CD14-positive monocyte (primary cell): Measurements from ENCODE around the gene CSN2. TPM values are rescaled to one million over a fixed set of nuclear protein-coding genes. Genes with fewer than 3 reads are reported as not detected.

Experiments
- DNase-seq, 3 donors: peaks; one replicate each; pipeline ENCODE4 v3.0.0-alpha.2; 2011 to 2022
- H2AFZ ChIP-seq: 2 replicates; pipeline ENCODE4 v1.6.0; 2012; ENCODE audit warnings: mild to moderate bottlenecking, low read depth, low read length, inconsistent platforms; ENCODE audit not compliant: insufficient read depth, poor library complexity, severe bottlenecking
- H3K27ac ChIP-seq, 2 donors: 1 replicate in 1 of 2; 2 replicates in 1 of 2; pipeline ENCODE4 v1.5.1; 2012 to 2013; ENCODE audit warnings: low read length in 2 of 2, control low read depth in 1 of 2, inconsistent platforms in 1 of 2, low read depth in 1 of 2, mild to moderate bottlenecking in 1 of 2
- H3K27me3 ChIP-seq, 2 donors: one replicate each; pipeline versions ENCODE4 v1.6.0 to v1.6.1; 2011 to 2013; ENCODE audit warnings: low read length in 2 of 2; ENCODE audit not compliant: control insufficient read depth in 2 of 2, insufficient read depth in 2 of 2
- H3K36me3 ChIP-seq, 2 donors: replicated peaks in 1 of 2; 1 replicate in 1 of 2; 2 replicates in 1 of 2; pipeline versions ENCODE4 v1.5.1 to v1.6.1; 2012 to 2013; ENCODE audit warnings: low read length in 2 of 2, control low read depth in 1 of 2, inconsistent platforms in 1 of 2, mild to moderate bottlenecking in 1 of 2; ENCODE audit not compliant: insufficient read depth in 2 of 2, control insufficient read depth in 1 of 2
- H3K4me1 ChIP-seq, 2 donors: 1 replicate in 1 of 2; 2 replicates in 1 of 2; pipeline versions ENCODE4 v1.5.1 to v1.6.1; 2012 to 2013; ENCODE audit warnings: low read length in 2 of 2, control low read depth in 1 of 2, inconsistent platforms in 1 of 2, mild to moderate bottlenecking in 1 of 2, moderate library complexity in 1 of 2; ENCODE audit not compliant: insufficient read depth in 2 of 2, control insufficient read depth in 1 of 2
- H3K4me2 ChIP-seq: replicated peaks from 2 replicates; pipeline ENCODE3; 2012; ENCODE audit warnings: low read length, moderate library complexity, mild to moderate bottlenecking; ENCODE audit not compliant: poor library complexity, severe bottlenecking; ENCODE audit errors: extremely low read depth
- H3K4me3 ChIP-seq, 3 experiments: fragments of 200-600 bp in 1 of 3; sonication (generic) in 1 of 3; replicated peaks in 1 of 3; 1 replicate in 2 of 3; 2 replicates in 1 of 3; pipeline ENCODE4 v1.5.1; 2011 to 2013; ENCODE audit warnings: low read length in 3 of 3, mild to moderate bottlenecking in 3 of 3, control low read depth in 2 of 3, low read depth in 2 of 3, inconsistent platforms in 1 of 3, moderate library complexity in 1 of 3
- H3K79me2 ChIP-seq: 2 replicates; pipeline ENCODE4 v1.6.0; 2012; ENCODE audit warnings: mild to moderate bottlenecking, control low read depth, inconsistent platforms, low read length, moderate library complexity; ENCODE audit not compliant: insufficient read depth
- H3K9ac ChIP-seq: 2 replicates; pipeline ENCODE4 v1.6.0; 2017; ENCODE audit warnings: low read length, mild to moderate bottlenecking; ENCODE audit not compliant: insufficient read depth, poor library complexity, severe bottlenecking
- H3K9me3 ChIP-seq, 2 donors: replicated peaks in 1 of 2; 1 replicate in 1 of 2; 2 replicates in 1 of 2; pipeline versions ENCODE4 v1.5.1 to v1.6.1; 2012 to 2013; ENCODE audit warnings: low read length in 2 of 2, control low read depth in 1 of 2; ENCODE audit not compliant: control insufficient read depth in 1 of 2, insufficient read depth in 1 of 2
- H4K20me1 ChIP-seq: 2 replicates; pipeline ENCODE4 v1.6.0; 2012; ENCODE audit warnings: mild to moderate bottlenecking, low read length, control low read depth, moderate library complexity; ENCODE audit not compliant: insufficient read depth
- H3K27ac Mint-ChIP-seq, 7 donors: one replicate each; pipeline ENCODE4 v1.8.0; 2020; ENCODE audit warnings: mild to moderate bottlenecking in 7 of 7, mixed read lengths in 7 of 7, moderate library complexity in 6 of 7, inconsistent platforms in 2 of 7
- H3K27me3 Mint-ChIP-seq, 3 donors: one replicate each; pipeline ENCODE4 v1.8.0; 2021 to 2022; ENCODE audit warnings: low read depth in 3 of 3, mild to moderate bottlenecking in 3 of 3, mixed read lengths in 3 of 3, moderate library complexity in 3 of 3, inconsistent platforms in 1 of 3
- H3K36me3 Mint-ChIP-seq, 2 donors: one replicate each; pipeline ENCODE4 v1.8.0; 2020; ENCODE audit warnings: mixed read lengths in 2 of 2, inconsistent platforms in 1 of 2, mild to moderate bottlenecking in 1 of 2
- H3K4me1 Mint-ChIP-seq: one replicate; pipeline ENCODE4 v1.8.0; 2020; ENCODE audit warnings: mild to moderate bottlenecking, mixed read lengths
- H3K4me3 Mint-ChIP-seq, 2 donors: one replicate each; pipeline ENCODE4 v1.8.0; 2020; ENCODE audit warnings: mild to moderate bottlenecking in 2 of 2, mixed read lengths in 2 of 2, moderate library complexity in 1 of 2
- H3K9me3 Mint-ChIP-seq, 7 donors: one replicate each; pipeline ENCODE4 v1.8.0; 2020 to 2022; ENCODE audit warnings: mixed read lengths in 7 of 7, mild to moderate bottlenecking in 6 of 7, moderate library complexity in 6 of 7, inconsistent platforms in 2 of 7
- WGBS: methylation state at CpG from one replicate; pipeline ENCODE4 v1.1.5; 2013; ENCODE audit warnings: missing lambda C conversion rate; ENCODE audit not compliant: insufficient coverage; 5-methylcytosine and 5-hydroxymethylcytosine counted together
- intact Hi-C, 2 donors: fragments of 100-400 bp; cut with micrococcal nuclease; formaldehyde crosslinking; loops; one replicate each; pipeline versions ENCODE4 v1.15.0 to v1.15.1; 2023
- polyA minus RNA-seq: library from RNA; depleted of rRNA, polyadenylated mRNA; stranded (reverse); fragments of >200 nt; gene quantifications from 2 replicates; pipeline ENCODE4 v1.2.3, GENCODE V29; 2012
- polyA plus RNA-seq, 3 donors: library from polyadenylated mRNA; depleted of rRNA in 1 of 3; unstranded in 2 of 3; stranded (reverse) in 1 of 3; fragments of 300-500 nt in 2 of 3; fragments of >200 nt in 1 of 3; fragmentation: Illumina TruSeq in 2 of 3; gene quantifications; 1 replicate in 2 of 3; 2 replicates in 1 of 3; pipeline ENCODE4 v1.2.3, GENCODE V29; 2012 to 2021
- total RNA-seq, 12 experiments: library from RNA in 1 of 12; stranded (reverse) in 1 of 12; fragments of 120-200 nt in 1 of 12; gene quantifications; one replicate each; pipeline ENCODE4 v1.2.4 and lab custom pipeline; 2013 to 2026; ENCODE audit warnings: mixed read lengths in 6 of 12, inconsistent platforms in 1 of 12
- TF ChIP-seq, protein P1 (sequence below): fragments of 200-600 bp; IDR thresholded peaks from one replicate; pipeline ENCODE4 v1.8.0; 2022; ENCODE audit warnings: antibody characterized with exemption, mild to moderate bottlenecking

The CSN2 gene, protein sequence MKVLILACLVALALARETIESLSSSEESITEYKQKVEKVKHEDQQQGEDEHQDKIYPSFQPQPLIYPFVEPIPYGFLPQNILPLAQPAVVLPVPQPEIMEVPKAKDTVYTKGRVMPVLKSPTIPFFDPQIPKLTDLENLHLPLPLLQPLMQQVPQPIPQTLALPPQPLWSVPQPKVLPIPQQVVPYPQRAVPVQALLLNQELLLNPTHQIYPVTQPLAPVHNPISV
- total RNA-seq (2013), result not detected
- polyA plus RNA-seq, result not detected
- polyA minus RNA-seq, result not detected in 2 replicates
- 0 to 0.30 (median 0) reads per million in 11 experiments for total RNA-seq (lab: John Stamatoyannopoulos, UW)

DNA sequence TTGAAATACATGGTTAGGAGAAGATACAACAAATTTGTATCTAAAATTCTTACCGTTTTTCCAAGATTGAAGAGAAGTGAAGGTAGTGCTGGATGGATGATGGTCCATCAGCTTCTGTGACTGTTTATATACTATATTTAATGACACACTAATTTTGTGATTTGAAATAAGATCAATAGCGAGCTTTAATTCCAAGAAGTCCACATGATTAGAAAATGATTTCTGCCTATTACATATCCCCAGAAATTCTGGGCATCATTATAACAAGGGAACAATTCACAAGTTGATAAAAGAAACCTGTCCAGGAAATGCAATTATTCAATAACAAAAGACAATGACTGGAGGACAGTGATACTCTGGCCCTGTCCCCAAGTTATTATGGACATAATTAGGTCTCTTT lies at the start of gene CSN2:
TSS of gene CSN2 (minus strand) at position 101 of the 400 bp plus-strand sequence. CDS start 4,733 bp downstream, outside the sequence.
- H3K27me3 ChIP-seq, result no peaks in the 10 kb centered on the region
- Mint-ChIP-seq H3K4me1 (no peaks in the 10 kb centered on the region), H3K9me3 (peaks cover 0 to 2% (median 0%) of the 10 kb centered on the region in 7 donors), H3K27ac (no peak within 1 kb of the TSS), H3K27me3 (no peaks in the 10 kb centered on the region), H3K4me3 (no peak within 1 kb of the TSS), H3K36me3 (no peaks in the 10 kb centered on the region)
- TF ChIP-seq, protein P1, sequence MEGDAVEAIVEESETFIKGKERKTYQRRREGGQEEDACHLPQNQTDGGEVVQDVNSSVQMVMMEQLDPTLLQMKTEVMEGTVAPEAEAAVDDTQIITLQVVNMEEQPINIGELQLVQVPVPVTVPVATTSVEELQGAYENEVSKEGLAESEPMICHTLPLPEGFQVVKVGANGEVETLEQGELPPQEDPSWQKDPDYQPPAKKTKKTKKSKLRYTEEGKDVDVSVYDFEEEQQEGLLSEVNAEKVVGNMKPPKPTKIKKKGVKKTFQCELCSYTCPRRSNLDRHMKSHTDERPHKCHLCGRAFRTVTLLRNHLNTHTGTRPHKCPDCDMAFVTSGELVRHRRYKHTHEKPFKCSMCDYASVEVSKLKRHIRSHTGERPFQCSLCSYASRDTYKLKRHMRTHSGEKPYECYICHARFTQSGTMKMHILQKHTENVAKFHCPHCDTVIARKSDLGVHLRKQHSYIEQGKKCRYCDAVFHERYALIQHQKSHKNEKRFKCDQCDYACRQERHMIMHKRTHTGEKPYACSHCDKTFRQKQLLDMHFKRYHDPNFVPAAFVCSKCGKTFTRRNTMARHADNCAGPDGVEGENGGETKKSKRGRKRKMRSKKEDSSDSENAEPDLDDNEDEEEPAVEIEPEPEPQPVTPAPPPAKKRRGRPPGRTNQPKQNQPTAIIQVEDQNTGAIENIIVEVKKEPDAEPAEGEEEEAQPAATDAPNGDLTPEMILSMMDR, result no peak
- no peak within 1 kb of the TSS for H2AFZ ChIP-seq
- H4K20me1 ChIP-seq, result no peaks in the 10 kb centered on the region
- H3K79me2 ChIP-seq, result no peaks in the 10 kb centered on the region
- no peaks in the 10 kb centered on the region for H3K36me3 ChIP-seq
- no peaks in the 10 kb centered on the region for H3K4me1 ChIP-seq
- H3K4me3 ChIP-seq, result no peak within 1 kb of the TSS
- DNase-seq, result no peak
- H3K27ac ChIP-seq, result no peak within 1 kb of the TSS
- H3K9ac ChIP-seq, result no peak within 1 kb of the TSS
- no peak within 1 kb of the TSS for H3K4me2 ChIP-seq
- no peaks in the 10 kb centered on the region for H3K9me3 ChIP-seq
- intact Hi-C loops, result no loop called here
- WGBS, result no CpG with 5 or more reads among the region's 2 CpGs

GRCh38 chr4:70008771-70009170 lies 43.2 kb upstream of the CSN2 start:
- peaks cover 0 to 2% of the 10 kb centered on the region in 2 donors for H3K9me3 ChIP-seq
- H3K27ac ChIP-seq, result no peak overlapping the region
- no peak overlapping the region for H3K9ac ChIP-seq
- H2AFZ ChIP-seq, result no peak overlapping the region
- no peak overlapping the region for H3K27ac Mint-ChIP-seq
- H4K20me1 ChIP-seq, result no peaks in the 10 kb centered on the region
- peaks cover 0 to 3% (median 0%) of the 10 kb centered on the region in 7 donors for H3K9me3 Mint-ChIP-seq
- DNase-seq, result no peak
- H3K4me2 ChIP-seq, result no peak overlapping the region
- no peak overlapping the region for H3K4me3 Mint-ChIP-seq
- 57% methylated on average over 1 of the region's 3 CpGs for WGBS
- H3K36me3 Mint-ChIP-seq, result no peaks in the 10 kb centered on the region
- H3K4me3 ChIP-seq, result no peak overlapping the region
- H3K79me2 ChIP-seq, result no peaks in the 10 kb centered on the region
- TF ChIP-seq, protein P1, result no peak
- H3K36me3 ChIP-seq, result no peaks in the 10 kb centered on the region
- no peaks in the 10 kb centered on the region for H3K27me3 ChIP-seq
- intact Hi-C loops, result no loop called here
- no peaks in the 10 kb centered on the region for H3K4me1 ChIP-seq
- H3K27me3 Mint-ChIP-seq, result peaks cover 0 to 1% (median 0%) of the 10 kb centered on the region in 3 donors
- no peaks in the 10 kb centered on the region for H3K4me1 Mint-ChIP-seq
